Testis (tissue), 3 donors: ENCODE measurements around the gene MYOT. TPM values are rescaled to one million over a fixed set of nuclear protein-coding genes. Genes with fewer than 3 reads are reported as not detected.

Source experiments
- DNase-seq: peaks from one replicate; pipeline ENCODE4 v3.0.0-alpha.2; 2019
- H3K27ac ChIP-seq, 2 donors: fragments of 200-600 bp; sonication (generic); one replicate each; pipeline ENCODE4 v1.5.1; 2019
- H3K27me3 ChIP-seq: fragments of 200-600 bp; sonication (generic); one replicate; pipeline ENCODE4 v1.5.1; 2019
- H3K36me3 ChIP-seq: fragments of 200-600 bp; sonication (generic); one replicate; pipeline ENCODE4 v1.5.1; 2017; ENCODE audit warnings: low read depth; ENCODE audit errors: missing control alignments
- H3K4me1 ChIP-seq: fragments of 200-600 bp; sonication (generic); one replicate; pipeline ENCODE4 v1.5.1; 2019
- H3K4me3 ChIP-seq, 2 donors: fragments of 200-600 bp; sonication (generic); one replicate each; pipeline ENCODE4 v1.5.1; 2017 to 2019
- H3K9me3 ChIP-seq: fragments of 200-600 bp; sonication (generic); one replicate; pipeline ENCODE4 v1.5.1; 2017
- POLR2A ChIP-seq: fragments of 450-650 bp; IDR thresholded peaks from one replicate; pipeline ENCODE4 v1.6.1; 2017; ENCODE audit warnings: antibody characterized with exemption, mild to moderate bottlenecking, moderate library complexity
- WGBS, 2 donors: methylation state at CpG; one replicate each; pipeline ENCODE4 v1.1.5; 2018; 5-methylcytosine and 5-hydroxymethylcytosine counted together
- intact Hi-C: fragments of 100-400 bp; cut with DNase I; formaldehyde crosslinking; loops from one replicate; pipeline ENCODE4 v1.15.1; 2023; ENCODE audit warnings: low total_unique reads
- polyA plus RNA-seq: library from polyadenylated mRNA; stranded (reverse); fragments of 350-450 nt; fragmentation: Illumina TruSeq; extraction: RNeasy Lipid Tissue Mini Kit (QIAGEN cat#74804); gene quantifications from one replicate; pipeline ENCODE4 v1.2.3, GENCODE V29; 2014; ENCODE audit warnings: low read depth, low replicate concordance; ENCODE audit not compliant: insufficient read depth
- total RNA-seq, 2 donors: library from RNA; depleted of rRNA; stranded (reverse); fragments of >200 nt; gene quantifications; one replicate each; pipeline ENCODE4 v1.2.3, GENCODE V29; 2016
- TF ChIP-seq, protein P1 (sequence below), 3 experiments: fragments of 450-650 bp in 2 of 3; fragments of 200-600 bp in 1 of 3; sonication (generic) in 1 of 3; IDR thresholded peaks; one replicate each; pipeline ENCODE4 v1.5.1; 2016 to 2019; ENCODE audit warnings: antibody characterized with exemption in 3 of 3, mild to moderate bottlenecking in 2 of 3, moderate library complexity in 1 of 3

The MYOT gene
- total and polyA plus RNA-seq, 3 donors from 2014 or later, result 0.43 to 7.2 (median 0.79) TPM

DNA sequence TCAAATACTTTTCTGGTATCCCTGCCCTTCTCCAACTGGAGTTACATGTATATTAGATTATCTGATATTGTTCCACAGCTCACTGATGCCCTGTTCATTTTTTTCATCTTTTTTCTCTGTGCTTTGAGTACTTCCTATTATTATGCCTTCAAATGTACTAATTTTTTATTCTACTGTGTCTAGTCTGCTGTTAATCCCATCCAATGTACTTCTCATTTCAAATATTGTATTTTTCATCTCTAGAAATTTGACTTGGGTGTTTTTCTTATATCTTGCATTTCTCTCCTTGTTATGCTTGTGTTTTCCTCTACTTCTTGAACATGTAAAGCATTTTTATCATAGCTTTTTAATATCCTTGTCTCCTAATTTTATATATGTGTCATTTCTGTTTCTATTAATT, 41.6 kb upstream of the MYOT start:
- no peak for TF ChIP-seq POLR2A
- TF ChIP-seq, protein P1, sequence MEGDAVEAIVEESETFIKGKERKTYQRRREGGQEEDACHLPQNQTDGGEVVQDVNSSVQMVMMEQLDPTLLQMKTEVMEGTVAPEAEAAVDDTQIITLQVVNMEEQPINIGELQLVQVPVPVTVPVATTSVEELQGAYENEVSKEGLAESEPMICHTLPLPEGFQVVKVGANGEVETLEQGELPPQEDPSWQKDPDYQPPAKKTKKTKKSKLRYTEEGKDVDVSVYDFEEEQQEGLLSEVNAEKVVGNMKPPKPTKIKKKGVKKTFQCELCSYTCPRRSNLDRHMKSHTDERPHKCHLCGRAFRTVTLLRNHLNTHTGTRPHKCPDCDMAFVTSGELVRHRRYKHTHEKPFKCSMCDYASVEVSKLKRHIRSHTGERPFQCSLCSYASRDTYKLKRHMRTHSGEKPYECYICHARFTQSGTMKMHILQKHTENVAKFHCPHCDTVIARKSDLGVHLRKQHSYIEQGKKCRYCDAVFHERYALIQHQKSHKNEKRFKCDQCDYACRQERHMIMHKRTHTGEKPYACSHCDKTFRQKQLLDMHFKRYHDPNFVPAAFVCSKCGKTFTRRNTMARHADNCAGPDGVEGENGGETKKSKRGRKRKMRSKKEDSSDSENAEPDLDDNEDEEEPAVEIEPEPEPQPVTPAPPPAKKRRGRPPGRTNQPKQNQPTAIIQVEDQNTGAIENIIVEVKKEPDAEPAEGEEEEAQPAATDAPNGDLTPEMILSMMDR (IDR thresholded peaks at IDR 0.05), result no peak
- Histone ChIP-seq H3K27ac (no peak overlapping the region), H3K36me3 (no peaks in the 10 kb centered on the region), H3K27me3 (no peaks in the 10 kb centered on the region), H3K4me3 (no peak overlapping the region), H3K9me3 (no peaks in the 10 kb centered on the region), H3K4me1 (no peaks in the 10 kb centered on the region)
- no peak for DNase-seq
- intact Hi-C loops, result no loop called here

DNA sequence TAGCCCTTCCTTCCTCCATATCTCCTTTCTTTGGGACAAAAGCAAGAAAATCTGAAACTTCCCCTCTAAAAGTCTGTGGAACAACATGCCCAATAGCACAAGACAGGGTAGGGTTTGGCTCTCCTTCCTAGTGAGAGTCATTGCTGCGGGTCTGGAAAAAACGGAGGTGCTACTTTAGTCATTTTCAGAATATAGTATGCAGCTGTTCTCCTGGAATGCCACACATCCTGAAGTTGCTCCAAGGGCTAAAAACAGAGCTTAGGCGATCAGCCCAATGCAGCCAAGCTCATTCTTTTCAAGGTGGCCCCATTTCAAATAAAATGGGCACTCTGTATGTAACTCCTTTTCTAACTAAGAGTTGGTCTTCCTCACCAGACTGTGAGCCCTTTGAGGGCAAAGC, 39.5 kb upstream of the MYOT start:
- Histone ChIP-seq H3K4me3 (no peak overlapping the region), H3K4me1 (no peaks in the 10 kb centered on the region), H3K36me3 (no peaks in the 10 kb centered on the region), H3K27me3 (no peaks in the 10 kb centered on the region), H3K9me3 (no peaks in the 10 kb centered on the region), H3K27ac (no peak overlapping the region)
- WGBS, 2 donors, result 76 to 92% methylated on average over 3 of the region's 3 CpGs
- no peak for TF ChIP-seq POLR2A
- TF ChIP-seq, protein P1 (IDR thresholded peaks at IDR 0.05), result no peak
- intact Hi-C loops, result no loop called here
- no peak for DNase-seq

DNA sequence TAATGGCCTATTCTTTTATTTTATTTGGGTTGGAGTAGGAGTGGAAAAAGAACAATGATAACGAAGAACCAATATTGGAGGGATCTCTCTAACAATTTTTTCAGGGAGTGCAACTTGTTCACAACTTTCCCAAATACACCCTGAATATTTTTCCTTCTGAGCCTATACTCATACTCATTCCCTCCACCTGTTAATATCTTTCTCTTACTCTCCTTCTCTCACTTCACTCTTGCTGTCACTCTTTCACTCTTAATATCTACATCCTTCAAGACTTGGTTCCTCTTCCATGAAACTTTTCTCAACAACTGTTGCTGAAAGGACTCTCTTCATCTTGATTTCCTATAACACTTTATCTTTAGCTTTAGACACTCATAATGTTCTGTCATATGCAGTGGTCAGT, 39.0 kb upstream of the MYOT start:
- WGBS, 2 donors, result 94% methylated on average over 1 of the region's 1 CpG
- Histone ChIP-seq H3K4me3 (no peak overlapping the region), H3K27me3 (no peaks in the 10 kb centered on the region), H3K36me3 (no peaks in the 10 kb centered on the region), H3K27ac (no peak overlapping the region), H3K4me1 (no peaks in the 10 kb centered on the region), H3K9me3 (no peaks in the 10 kb centered on the region)
- DNase-seq, result no peak
- no peak for TF ChIP-seq POLR2A
- TF ChIP-seq, protein P1 (IDR thresholded peaks at IDR 0.05), result no peak
- intact Hi-C loops, result no loop called here

DNA sequence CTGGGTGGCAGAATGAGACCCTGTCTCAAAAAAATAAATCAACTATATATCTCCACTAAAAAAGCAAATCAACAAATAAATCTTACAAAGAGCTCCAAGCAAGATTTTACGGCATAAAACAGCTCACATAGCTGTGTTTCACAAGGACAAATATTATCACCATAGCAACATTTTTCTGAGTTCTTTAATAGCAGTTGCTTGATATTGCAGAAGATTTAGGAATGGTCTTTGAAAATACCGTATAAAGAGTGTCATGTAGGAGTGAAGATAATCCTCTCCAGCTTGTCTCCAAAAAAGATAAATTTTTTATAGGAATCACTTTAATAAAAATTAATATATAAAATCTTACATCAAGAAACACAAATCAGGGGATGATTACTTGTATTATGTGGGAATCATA, 36.6 kb upstream of the MYOT start:
- Histone ChIP-seq H3K4me3 (no peak overlapping the region), H3K27me3 (no peaks in the 10 kb centered on the region), H3K4me1 (no peaks in the 10 kb centered on the region), H3K36me3 (no peaks in the 10 kb centered on the region), H3K27ac (no peak overlapping the region), H3K9me3 (no peaks in the 10 kb centered on the region)
- WGBS, 2 donors, result 68 to 75% methylated on average over 2 of the region's 2 CpGs
- DNase-seq, result no peak
- TF ChIP-seq, protein P1 (IDR thresholded peaks at IDR 0.05), result no peak
- TF ChIP-seq POLR2A, result no peak
- intact Hi-C loops, result no loop called here

DNA sequence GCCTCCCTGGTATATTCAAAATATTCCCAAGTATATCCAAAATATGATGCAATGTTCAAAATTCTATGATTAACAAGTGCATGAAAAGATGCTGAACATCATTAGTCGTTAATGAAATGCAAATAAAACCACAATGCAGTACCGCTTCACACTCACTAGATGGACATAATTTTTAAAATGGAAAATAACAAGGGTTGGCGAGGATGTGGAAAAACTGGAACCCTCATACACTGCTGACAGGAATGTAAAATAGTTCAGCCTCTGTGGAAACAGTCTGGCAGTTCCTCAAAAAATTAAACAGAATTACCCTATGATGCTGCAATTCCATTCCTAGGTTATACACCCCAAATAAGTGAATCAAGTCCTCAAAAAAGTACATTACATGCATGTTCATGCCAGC, 36.1 kb upstream of the MYOT start:
- TF ChIP-seq POLR2A, result no peak
- TF ChIP-seq, protein P1 (IDR thresholded peaks at IDR 0.05), result no peak
- intact Hi-C loops, result no loop called here
- 85 to 86% methylated on average over 3 of the region's 3 CpGs for WGBS, 2 donors
- H3K4me3 ChIP-seq, result no peak overlapping the region
- no peaks in the 10 kb centered on the region for H3K9me3 ChIP-seq
- no peaks in the 10 kb centered on the region for H3K36me3 ChIP-seq
- peaks cover under 1% of the 10 kb centered on the region for H3K4me1 ChIP-seq
- H3K27me3 ChIP-seq, result no peaks in the 10 kb centered on the region
- no peak for DNase-seq
- H3K27ac ChIP-seq, result no peak overlapping the region
